Measurements from ENCODE around the gene DIDO1.

The DIDO1 gene

DNA sequence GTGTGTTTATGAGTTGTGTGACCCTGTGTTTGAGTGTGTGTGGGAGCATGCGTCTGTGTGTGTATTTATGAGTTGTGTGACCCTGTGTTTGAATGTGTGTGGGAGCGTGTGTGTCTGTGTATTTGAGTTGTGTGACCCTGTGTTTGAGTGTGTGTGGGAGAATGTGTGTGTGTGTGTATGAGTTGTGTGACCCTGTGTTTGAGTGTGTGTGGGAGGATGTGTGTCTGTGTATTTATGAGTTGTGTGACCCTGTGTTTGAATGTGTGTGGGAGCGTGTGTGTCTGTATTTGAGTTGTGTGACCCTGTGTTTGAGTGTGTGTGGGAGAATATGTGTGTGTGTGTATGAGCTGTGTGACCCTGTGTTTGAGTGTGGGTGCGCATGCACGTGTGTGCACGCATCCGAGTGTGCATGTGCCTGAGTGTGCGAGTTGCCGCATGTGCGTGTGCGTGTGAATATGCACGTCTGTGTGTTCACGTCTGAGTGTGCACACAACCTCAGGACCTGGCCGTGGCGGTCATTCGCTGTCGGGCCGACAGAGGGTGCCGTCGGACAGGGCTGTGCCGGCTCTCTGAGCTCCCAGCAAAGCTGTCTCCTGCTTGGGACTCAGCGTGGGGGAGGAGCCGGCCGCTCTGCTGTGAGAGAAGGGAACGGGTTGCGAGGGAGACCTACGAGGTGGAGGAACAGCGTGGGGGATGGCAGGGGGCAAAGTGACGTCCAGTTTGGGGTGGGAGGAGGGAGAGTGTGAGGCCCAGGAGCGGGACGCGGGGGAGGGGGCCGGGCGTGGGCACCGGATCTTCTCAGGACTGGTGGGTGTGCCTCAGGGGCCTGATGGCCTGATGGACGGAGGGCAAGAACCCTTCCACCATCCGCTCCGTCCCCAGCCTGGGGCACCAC is 45.9 kb upstream of the DIDO1 start:
- Histone ChIP-seq H2AK5ac (ENCODE audit: low read length, severe bottlenecking) (no peak overlapping the region), H4K91ac (ENCODE audit: low read length) (no peak overlapping the region), H3K18ac (ENCODE audit: low read depth in 1 of 2, low read length in 2 of 2) (no peak overlapping the region), H3K4me2 (ENCODE audit: low read length, poor library complexity, severe bottlenecking) (peak overlapping the region; percentile 73), H2BK12ac (ENCODE audit: low read length in 2 of 2) (peak overlapping the region in 1 of 2 experiments; percentile 15), H4K8ac (ENCODE audit: low read length) (peak overlapping the region; percentile 61), H3K4ac (ENCODE audit: low read depth in 1 of 2, low read length in 2 of 2) (no peak overlapping the region), H3K14ac (ENCODE audit: low read length in 2 of 2) (peak overlapping the region in 1 of 2 experiments; percentile 66), H3K79me1 (replicated peaks; ENCODE audit: low read length, poor library complexity, severe bottlenecking) (no peaks in the 10 kb centered on the region), H2BK5ac (ENCODE audit: low read depth, low read length, poor library complexity, severe bottlenecking) (no peak overlapping the region), H3K4me1 (ENCODE audit: control insufficient read depth, insufficient read depth, low read depth, low read length) (peaks cover 9% of the 10 kb centered on the region), H3K27me3 (ENCODE audit: control insufficient read depth in 1 of 2, insufficient read depth in 1 of 2, low read length in 2 of 2) (peaks cover 77 to 80% of the 10 kb centered on the region in 2 experiments), H2BK15ac (ENCODE audit: low read depth, poor library complexity, severe bottlenecking) (peak overlapping the region; percentile 49), H3K27ac (ENCODE audit: low read length, poor library complexity, severe bottlenecking) (no peak overlapping the region), H3K9me3 (ENCODE audit: control insufficient read depth, low read length) (no peaks in the 10 kb centered on the region), H2AFZ (ENCODE audit: low read depth, low read length) (peak overlapping the region; percentile 73), H3K23ac (ENCODE audit: low read length in 2 of 2) (no peak overlapping the region), H3K9ac (ENCODE audit: low read length) (no peak overlapping the region), H3K36me3 (ENCODE audit: control insufficient read depth in 1 of 2, insufficient read depth in 2 of 2, low read depth in 1 of 2, low read length in 2 of 2) (peaks cover 0 to 2% of the 10 kb centered on the region in 2 experiments), H2BK120ac (ENCODE audit: low read depth, low read length) (no peak overlapping the region), H3K4me3 (ENCODE audit: insufficient read depth in 1 of 2, low read depth in 1 of 2, low read length in 2 of 2) (peak overlapping the region in 1 of 2 experiments; percentile 58)
- WGBS = 3% methylated on average over 32 of the region's 38 CpGs
- peak; percentile 80 for DNase-seq

DNA sequence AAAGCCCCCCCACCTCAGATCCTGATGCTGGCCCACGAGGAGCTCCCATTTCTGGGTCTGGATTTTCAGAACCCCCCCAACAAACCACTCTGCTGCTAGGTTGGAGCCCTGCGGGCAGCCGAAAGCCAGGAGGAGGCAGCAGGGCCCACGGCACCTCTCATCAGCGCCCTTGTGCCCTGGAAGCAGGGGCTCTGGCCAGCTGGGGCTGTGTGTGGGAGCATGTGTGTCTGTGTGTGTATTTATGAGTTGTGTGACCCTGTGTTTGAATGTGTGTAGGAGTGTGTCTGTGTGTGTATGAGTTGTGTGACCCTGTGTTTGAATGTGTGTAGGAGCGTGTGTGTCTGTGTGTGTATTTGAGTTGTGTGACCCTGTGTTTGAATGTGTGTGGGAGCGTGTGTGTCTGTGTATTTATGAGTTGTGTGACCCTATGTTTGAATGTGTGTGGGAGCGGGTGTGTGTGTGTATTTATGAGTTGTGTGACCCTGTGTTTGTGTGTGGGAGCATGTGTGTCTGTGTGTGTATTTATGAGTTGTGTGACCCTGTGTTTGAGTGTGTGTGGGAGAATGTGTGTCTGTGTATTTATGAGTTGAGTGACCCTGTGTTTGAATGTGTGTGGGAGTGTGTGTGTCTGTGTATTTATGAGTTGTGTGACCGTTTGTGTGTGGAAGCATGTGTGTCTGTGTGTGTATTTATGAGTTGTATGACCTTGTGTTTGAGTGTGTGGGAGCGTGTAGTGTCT is 45.1 kb upstream of the DIDO1 start:
- Histone ChIP-seq H3K4me2 (ENCODE audit: low read length, poor library complexity, severe bottlenecking) (no peak overlapping the region), H3K79me1 (replicated peaks; ENCODE audit: low read length, poor library complexity, severe bottlenecking) (no peaks in the 10 kb centered on the region), H2BK5ac (ENCODE audit: low read depth, low read length, poor library complexity, severe bottlenecking) (no peak overlapping the region), H3K36me3 (ENCODE audit: control insufficient read depth in 1 of 2, insufficient read depth in 2 of 2, low read depth in 1 of 2, low read length in 2 of 2) (peaks cover 0 to 2% of the 10 kb centered on the region in 2 experiments), H2BK120ac (ENCODE audit: low read depth, low read length) (no peak overlapping the region), H3K4me3 (ENCODE audit: insufficient read depth in 1 of 2, low read depth in 1 of 2, low read length in 2 of 2) (no peak overlapping the region), H3K4me1 (ENCODE audit: control insufficient read depth, insufficient read depth, low read depth, low read length) (peaks cover 9% of the 10 kb centered on the region), H3K14ac (ENCODE audit: low read length in 2 of 2) (no peak overlapping the region), H3K18ac (ENCODE audit: low read depth in 1 of 2, low read length in 2 of 2) (no peak overlapping the region), H3K27me3 (ENCODE audit: control insufficient read depth in 1 of 2, insufficient read depth in 1 of 2, low read length in 2 of 2) (peaks cover 73 to 75% of the 10 kb centered on the region in 2 experiments), H3K9ac (ENCODE audit: low read length) (no peak overlapping the region), H4K91ac (ENCODE audit: low read length) (no peak overlapping the region), H2BK15ac (ENCODE audit: low read depth, poor library complexity, severe bottlenecking) (peak overlapping the region; percentile 30), H3K23ac (ENCODE audit: low read length in 2 of 2) (no peak overlapping the region), H2BK12ac (ENCODE audit: low read length in 2 of 2) (no peak overlapping the region), H3K4ac (ENCODE audit: low read depth in 1 of 2, low read length in 2 of 2) (no peak overlapping the region), H4K8ac (ENCODE audit: low read length) (no peak overlapping the region), H3K27ac (ENCODE audit: low read length, poor library complexity, severe bottlenecking) (no peak overlapping the region), H2AFZ (ENCODE audit: low read depth, low read length) (no peak overlapping the region), H3K9me3 (ENCODE audit: control insufficient read depth, low read length) (no peaks in the 10 kb centered on the region), H2AK5ac (ENCODE audit: low read length, severe bottlenecking) (no peak overlapping the region)
- 79% methylated on average over 9 of the region's 10 CpGs for WGBS
- DNase-seq = no peak

DNA sequence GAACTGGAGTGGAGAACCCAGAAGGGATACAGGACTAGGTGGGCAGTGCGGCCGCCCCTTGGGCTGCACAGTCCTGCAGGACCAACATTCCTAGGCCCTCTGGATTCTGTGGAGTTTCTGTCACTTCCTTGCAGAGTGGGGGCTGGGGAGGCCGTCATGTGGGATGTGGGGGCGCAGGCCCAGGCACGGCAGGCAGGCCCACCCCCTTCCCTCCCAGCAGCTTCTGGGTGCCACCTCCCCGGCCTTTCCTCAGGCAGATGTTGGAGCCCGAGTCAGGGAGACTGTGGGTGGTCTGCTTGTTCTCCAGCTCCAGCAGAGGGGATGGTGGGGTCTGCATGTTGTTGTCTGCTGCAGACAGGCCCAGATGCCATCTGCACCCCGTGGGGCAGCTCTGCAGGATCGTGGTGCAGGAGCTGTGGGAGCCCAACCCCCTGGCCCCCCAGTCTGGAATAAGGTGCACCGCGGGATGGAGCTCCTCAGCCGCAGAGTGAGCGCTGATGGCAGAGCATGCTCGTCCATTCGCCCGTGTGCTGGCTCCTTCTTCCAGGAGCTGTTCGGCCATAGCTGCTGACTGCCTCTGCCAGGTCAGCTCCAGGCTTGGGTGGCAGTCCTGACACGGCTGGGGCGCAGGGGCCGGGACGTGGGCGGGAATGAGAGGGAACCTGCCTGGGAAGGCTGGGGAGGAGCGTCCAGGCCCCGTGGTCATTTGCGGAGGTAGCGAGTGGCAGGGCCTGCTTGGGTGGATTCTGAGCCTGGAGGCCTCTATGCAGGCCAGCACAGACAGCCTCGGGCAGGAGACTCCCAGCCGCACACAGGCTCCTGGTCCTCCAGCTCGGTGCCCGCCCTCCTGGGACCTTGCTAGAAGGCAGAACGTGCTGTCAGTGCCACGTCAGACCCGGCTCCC is 44.3 kb upstream of the DIDO1 start:
- Histone ChIP-seq H3K79me1 (replicated peaks; ENCODE audit: low read length, poor library complexity, severe bottlenecking) (no peaks in the 10 kb centered on the region), H2AFZ (ENCODE audit: low read depth, low read length) (no peak overlapping the region), H3K4me3 (ENCODE audit: insufficient read depth in 1 of 2, low read depth in 1 of 2, low read length in 2 of 2) (no peak overlapping the region), H3K4me1 (ENCODE audit: control insufficient read depth, insufficient read depth, low read depth, low read length) (peaks cover 9% of the 10 kb centered on the region), H2BK15ac (ENCODE audit: low read depth, poor library complexity, severe bottlenecking) (peak overlapping the region; percentile 30), H3K4me2 (ENCODE audit: low read length, poor library complexity, severe bottlenecking) (no peak overlapping the region), H3K4ac (ENCODE audit: low read depth in 1 of 2, low read length in 2 of 2) (no peak overlapping the region), H3K23ac (ENCODE audit: low read length in 2 of 2) (no peak overlapping the region), H2AK5ac (ENCODE audit: low read length, severe bottlenecking) (no peak overlapping the region), H2BK5ac (ENCODE audit: low read depth, low read length, poor library complexity, severe bottlenecking) (no peak overlapping the region), H4K8ac (ENCODE audit: low read length) (no peak overlapping the region), H3K14ac (ENCODE audit: low read length in 2 of 2) (no peak overlapping the region), H3K9ac (ENCODE audit: low read length) (no peak overlapping the region), H2BK120ac (ENCODE audit: low read depth, low read length) (no peak overlapping the region), H4K91ac (ENCODE audit: low read length) (no peak overlapping the region), H3K36me3 (ENCODE audit: control insufficient read depth in 1 of 2, insufficient read depth in 2 of 2, low read depth in 1 of 2, low read length in 2 of 2) (peaks cover 0 to 2% of the 10 kb centered on the region in 2 experiments), H3K27ac (ENCODE audit: low read length, poor library complexity, severe bottlenecking) (no peak overlapping the region), H2BK12ac (ENCODE audit: low read length in 2 of 2) (no peak overlapping the region), H3K18ac (ENCODE audit: low read depth in 1 of 2, low read length in 2 of 2) (no peak overlapping the region), H3K9me3 (ENCODE audit: control insufficient read depth, low read length) (no peaks in the 10 kb centered on the region), H3K27me3 (ENCODE audit: control insufficient read depth in 1 of 2, insufficient read depth in 1 of 2, low read length in 2 of 2) (peaks cover 66 to 70% of the 10 kb centered on the region in 2 experiments)
- DNase-seq = no peak
- WGBS = 76% methylated on average over 31 of the region's 33 CpGs
